ENCODE data around the gene CDC73. TPM values are rescaled to one million over a fixed set of nuclear protein-coding genes. Genes with fewer than 3 reads are reported as not detected.

The CDC73 gene
- total and polyA plus RNA-seq, 9 of the 15 experiments (the other 6 are each of a cell fraction or from before 2014, with no cell fraction given), result 19.0 to 61.7 (median 30.1) TPM

DNA sequence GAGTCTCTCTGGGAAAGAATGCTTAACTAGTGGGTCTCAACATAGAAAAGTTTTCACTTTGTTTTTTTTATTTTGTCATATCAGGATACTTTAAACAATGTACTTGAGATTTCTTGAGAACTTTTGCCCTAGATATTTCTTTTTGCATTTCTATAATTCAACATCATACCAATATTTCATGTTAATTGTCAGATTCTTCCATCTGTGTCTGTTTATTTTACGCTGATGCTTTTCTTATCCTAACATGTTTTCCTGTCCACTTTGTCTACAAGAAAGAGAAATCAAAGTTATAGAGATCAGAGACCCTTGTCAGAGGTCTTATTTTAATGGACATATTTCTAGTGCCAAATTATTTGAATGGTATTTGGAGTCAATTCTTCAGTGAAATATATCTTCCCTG is 160.1 kb downstream of the CDC73 start:
- no peak for ATAC-seq
- CTCF ChIA-PET (ENCODE audit: low intra/inter-chr PET ratio), result no interaction called here
- WGBS (ENCODE audit: insufficient coverage, low coverage, missing lambda C conversion rate), result 47% methylated on average over 1 of the region's 1 CpG
- BruUV-seq (replicated peaks), result no TSS peak
- Histone ChIP-seq H3K79me2 (ENCODE audit: control insufficient read depth, insufficient read depth, low read length) (no peaks in the 10 kb centered on the region), H3K9ac (ENCODE audit: insufficient read depth in 1 of 2, low read depth in 2 of 2, low read length in 2 of 2) (no peak overlapping the region), H3K27me3 (ENCODE audit: control insufficient read depth in 2 of 2, insufficient read depth in 2 of 2, low read length in 2 of 2) (no peaks in the 10 kb centered on the region), H3K36me3 (ENCODE audit: control insufficient read depth, insufficient read depth, low read length) (no peaks in the 10 kb centered on the region), H3K4me3 (no peak overlapping the region), H3K9me3 (replicated peaks; ENCODE audit: control insufficient read depth, insufficient read depth, low read depth, low read length) (no peaks in the 10 kb centered on the region), H3K4me2 (ENCODE audit: insufficient read depth, low read length) (no peak overlapping the region), H3K4me1 (replicated peaks in 1 of 2; ENCODE audit: control insufficient read depth in 2 of 2, insufficient read depth in 2 of 2, low read length in 2 of 2) (no peaks in the 10 kb centered on the region), H2AFZ (ENCODE audit: low read depth, low read length) (no peak overlapping the region), H4K20me1 (replicated peaks; ENCODE audit: control insufficient read depth, insufficient read depth, low read length) (no peaks in the 10 kb centered on the region), H3K9me1 (ENCODE audit: control insufficient read depth, insufficient read depth, low read length) (no peaks in the 10 kb centered on the region), H3K27ac (ENCODE audit: extremely low read depth, low read depth, low read length) (no peak overlapping the region)
- intact Hi-C loops (cut with micrococcal nuclease) (no loop called here), in situ Hi-C loops (cut with MboI) (no loop called here)
- FAIRE-seq, result no peak
- POLR2A ChIA-PET, result no interaction called here
- no peak for DNase-seq (ENCODE audit: extremely low read depth in 1 of 4, low spot score in 3 of 4)
- TF ChIP-seq ZNF146 (CRISPR knock-in tag; IDR thresholded peaks at IDR 0.05; ENCODE audit: unreplicated experiment) (no peak), ZNF445 (CRISPR knock-in tag; IDR thresholded peaks at IDR 0.05; ENCODE audit: low read depth) (no peak), ZC3H8 (IDR thresholded peaks at IDR 0.05) (no peak), ASH1L (IDR thresholded peaks at IDR 0.05; ENCODE audit: borderline replicate concordance, low read depth, partially characterized antibody) (no peak), ZNF12 (CRISPR knock-in tag; IDR thresholded peaks at IDR 0.05) (no peak), HIVEP1 (CRISPR knock-in tag; IDR thresholded peaks at IDR 0.05) (no peak), CC2D1A (IDR thresholded peaks at IDR 0.05) (no peak), RB1 (IDR thresholded peaks at IDR 0.05; ENCODE audit: low read depth) (no peak), TCF3 (CRISPR knock-in tag; IDR thresholded peaks at IDR 0.05) (no peak)
- TF ChIP-seq, protein P1, sequence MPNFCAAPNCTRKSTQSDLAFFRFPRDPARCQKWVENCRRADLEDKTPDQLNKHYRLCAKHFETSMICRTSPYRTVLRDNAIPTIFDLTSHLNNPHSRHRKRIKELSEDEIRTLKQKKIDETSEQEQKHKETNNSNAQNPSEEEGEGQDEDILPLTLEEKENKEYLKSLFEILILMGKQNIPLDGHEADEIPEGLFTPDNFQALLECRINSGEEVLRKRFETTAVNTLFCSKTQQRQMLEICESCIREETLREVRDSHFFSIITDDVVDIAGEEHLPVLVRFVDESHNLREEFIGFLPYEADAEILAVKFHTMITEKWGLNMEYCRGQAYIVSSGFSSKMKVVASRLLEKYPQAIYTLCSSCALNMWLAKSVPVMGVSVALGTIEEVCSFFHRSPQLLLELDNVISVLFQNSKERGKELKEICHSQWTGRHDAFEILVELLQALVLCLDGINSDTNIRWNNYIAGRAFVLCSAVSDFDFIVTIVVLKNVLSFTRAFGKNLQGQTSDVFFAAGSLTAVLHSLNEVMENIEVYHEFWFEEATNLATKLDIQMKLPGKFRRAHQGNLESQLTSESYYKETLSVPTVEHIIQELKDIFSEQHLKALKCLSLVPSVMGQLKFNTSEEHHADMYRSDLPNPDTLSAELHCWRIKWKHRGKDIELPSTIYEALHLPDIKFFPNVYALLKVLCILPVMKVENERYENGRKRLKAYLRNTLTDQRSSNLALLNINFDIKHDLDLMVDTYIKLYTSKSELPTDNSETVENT (CRISPR knock-in tag; IDR thresholded peaks at IDR 0.05), result no peak
- TF ChIP-seq, protein P2, sequence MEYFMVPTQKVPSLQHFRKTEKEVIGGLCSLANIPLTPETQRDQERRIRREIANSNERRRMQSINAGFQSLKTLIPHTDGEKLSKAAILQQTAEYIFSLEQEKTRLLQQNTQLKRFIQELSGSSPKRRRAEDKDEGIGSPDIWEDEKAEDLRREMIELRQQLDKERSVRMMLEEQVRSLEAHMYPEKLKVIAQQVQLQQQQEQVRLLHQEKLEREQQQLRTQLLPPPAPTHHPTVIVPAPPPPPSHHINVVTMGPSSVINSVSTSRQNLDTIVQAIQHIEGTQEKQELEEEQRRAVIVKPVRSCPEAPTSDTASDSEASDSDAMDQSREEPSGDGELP (CRISPR knock-in tag; IDR thresholded peaks at IDR 0.05; ENCODE audit: borderline replicate concordance), result no peak
- TF ChIP-seq, protein P3, sequence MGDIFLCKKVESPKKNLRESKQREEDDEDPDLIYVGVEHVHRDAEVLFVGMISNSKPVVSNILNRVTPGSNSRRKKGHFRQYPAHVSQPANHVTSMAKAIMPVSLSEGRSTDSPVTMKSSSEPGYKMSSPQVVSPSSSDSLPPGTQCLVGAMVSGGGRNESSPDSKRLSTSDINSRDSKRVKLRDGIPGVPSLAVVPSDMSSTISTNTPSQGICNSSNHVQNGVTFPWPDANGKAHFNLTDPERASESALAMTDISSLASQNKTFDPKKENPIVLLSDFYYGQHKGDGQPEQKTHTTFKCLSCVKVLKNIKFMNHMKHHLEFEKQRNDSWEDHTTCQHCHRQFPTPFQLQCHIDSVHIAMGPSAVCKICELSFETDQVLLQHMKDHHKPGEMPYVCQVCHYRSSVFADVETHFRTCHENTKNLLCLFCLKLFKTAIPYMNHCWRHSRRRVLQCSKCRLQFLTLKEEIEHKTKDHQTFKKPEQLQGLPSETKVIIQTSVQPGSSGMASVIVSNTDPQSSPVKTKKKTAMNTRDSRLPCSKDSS (IDR thresholded peaks at IDR 0.05; ENCODE audit: low read depth, partially characterized antibody), result no peak
- TF ChIP-seq, protein P4, sequence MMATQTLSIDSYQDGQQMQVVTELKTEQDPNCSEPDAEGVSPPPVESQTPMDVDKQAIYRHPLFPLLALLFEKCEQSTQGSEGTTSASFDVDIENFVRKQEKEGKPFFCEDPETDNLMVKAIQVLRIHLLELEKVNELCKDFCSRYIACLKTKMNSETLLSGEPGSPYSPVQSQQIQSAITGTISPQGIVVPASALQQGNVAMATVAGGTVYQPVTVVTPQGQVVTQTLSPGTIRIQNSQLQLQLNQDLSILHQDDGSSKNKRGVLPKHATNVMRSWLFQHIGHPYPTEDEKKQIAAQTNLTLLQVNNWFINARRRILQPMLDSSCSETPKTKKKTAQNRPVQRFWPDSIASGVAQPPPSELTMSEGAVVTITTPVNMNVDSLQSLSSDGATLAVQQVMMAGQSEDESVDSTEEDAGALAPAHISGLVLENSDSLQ (IDR thresholded peaks at IDR 0.05), result no peak
